Upper lobe of left lung (tissue), 6 donors: ENCODE measurements around the gene YDJC. TPM values are rescaled to one million over a fixed set of nuclear protein-coding genes. Genes with fewer than 3 reads are reported as not detected.

ENCODE experiments used
- ATAC-seq, 2 donors: fragments of 200-7000 bp; cut with Tn5 transposase; one replicate each; pipeline ENCODE4 v1.9.1; 2022; ENCODE audit warnings: mild to moderate bottlenecking in 2 of 2, moderate library complexity in 2 of 2; ENCODE audit not compliant: low FRiP score in 2 of 2
- DNase-seq, 2 donors: peaks; one replicate each; pipeline ENCODE4 v3.0.0-alpha.2; 2019 to 2020
- H3K27ac ChIP-seq, 4 donors: fragments of 200-600 bp; sonication (generic); one replicate each; pipeline ENCODE4 v1.5.1; 2016 to 2019
- H3K27me3 ChIP-seq, 4 donors: fragments of 200-600 bp; sonication (generic); one replicate each; pipeline ENCODE4 v1.5.1; 2017 to 2019
- H3K36me3 ChIP-seq, 4 donors: fragments of 200-600 bp; sonication (generic); one replicate each; pipeline ENCODE4 v1.5.1; 2016 to 2019
- H3K4me1 ChIP-seq, 4 donors: fragments of 200-600 bp; sonication (generic); one replicate each; pipeline ENCODE4 v1.5.1; 2018 to 2019
- H3K4me3 ChIP-seq, 4 donors: fragments of 200-600 bp; sonication (generic); one replicate each; pipeline ENCODE4 v1.5.1; 2017 to 2019; ENCODE audit warnings: mild to moderate bottlenecking in 2 of 4, moderate library complexity in 1 of 4
- H3K9me3 ChIP-seq, 4 donors: fragments of 200-600 bp; sonication (generic); one replicate each; pipeline ENCODE4 v1.5.1; 2018 to 2019
- EP300 ChIP-seq, 4 donors: sonication (generic); formaldehyde crosslinking; IDR thresholded peaks; one replicate each; pipeline ENCODE4 v1.5.1; 2017; ENCODE audit warnings: antibody characterized with exemption in 4 of 4, control low read depth in 2 of 4
- POLR2A ChIP-seq, 4 donors: fragments of 450-650 bp; IDR thresholded peaks; one replicate each; pipeline ENCODE4 v1.5.1; 2016 to 2017; ENCODE audit warnings: antibody characterized with exemption in 4 of 4, mild to moderate bottlenecking in 2 of 4
- POLR2AphosphoS5 ChIP-seq, 2 donors: sonication (generic); formaldehyde crosslinking; IDR thresholded peaks; one replicate each; pipeline ENCODE4 v1.5.1; 2017; ENCODE audit warnings: antibody characterized with exemption in 2 of 2
- WGBS, 2 donors: methylation state at CpG; one replicate each; pipeline ENCODE4 v1.1.5; 2017 to 2018; 5-methylcytosine and 5-hydroxymethylcytosine counted together
- total RNA-seq, 6 donors: library from RNA; depleted of rRNA in 4 of 6; stranded (reverse); fragments of >200 nt in 4 of 6; gene quantifications; one replicate each; pipeline versions ENCODE4 v1.1.0 to v1.2.1, GENCODE V29; 2016 to 2021
- TF ChIP-seq, protein P1 (sequence below), 6 experiments: fragments of 450-650 bp in 4 of 6; fragments of 200-600 bp in 2 of 6; sonication (generic) in 2 of 6; IDR thresholded peaks; one replicate each; pipeline ENCODE4 v1.5.1; 2016 to 2019; ENCODE audit warnings: antibody characterized with exemption in 6 of 6
- donor health status: DM: no; HTN: no; CAD: no; lungs with moderate emphysema.
- donor health status: DM: no; HTN: yes; CAD: no; lungs with severe emphysema.

The YDJC gene
- total RNA-seq, 6 donors from 2014 or later: 22.2 to 47.4 (median 28.3) TPM

DNA sequence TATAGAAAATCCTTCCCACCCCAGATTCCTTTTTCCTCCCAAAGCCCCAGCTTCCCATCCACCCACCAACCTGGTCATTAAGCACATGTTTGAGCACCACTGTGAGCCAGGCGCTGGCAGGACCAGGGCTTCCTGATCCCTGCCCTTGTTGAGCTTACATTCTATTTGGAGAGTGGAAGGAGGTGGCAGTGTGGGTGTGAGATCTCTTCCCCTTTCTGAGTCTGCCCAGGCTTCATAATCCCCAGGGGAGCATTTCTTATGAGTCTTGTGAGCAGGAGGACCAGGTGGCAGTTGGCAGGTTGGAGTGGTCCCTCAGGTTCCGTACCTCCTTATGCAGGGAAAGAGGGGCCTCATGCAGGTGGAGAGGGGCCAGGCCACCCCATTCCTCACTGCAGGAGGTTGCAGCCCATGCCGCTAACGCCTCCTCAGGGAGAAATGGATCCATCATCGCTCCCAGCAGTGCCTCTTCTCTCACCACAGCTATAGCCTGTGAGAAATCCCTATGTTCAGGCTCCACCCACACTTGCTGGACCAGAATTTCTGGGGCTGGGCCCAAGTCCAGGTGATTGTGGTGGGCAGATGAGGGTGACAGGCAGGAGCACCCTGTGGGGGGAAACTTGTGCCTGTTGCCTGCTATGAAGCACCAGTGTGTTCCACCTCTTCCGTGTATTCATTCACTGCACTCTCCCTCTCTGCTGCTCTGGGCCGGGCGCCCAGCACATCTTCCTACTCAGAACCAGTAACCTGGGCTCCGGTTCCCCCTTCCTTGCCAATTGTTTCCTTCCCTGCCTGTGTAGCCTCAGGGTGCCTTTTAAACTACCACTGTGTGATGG, 38.8 kb downstream of the YDJC start:
- no peak for ATAC-seq
- peaks cover 29 to 60% (median 41%) of the 10 kb centered on the region in 4 donors for H3K4me1 ChIP-seq
- no peak overlapping the region for H3K4me3 ChIP-seq
- TF ChIP-seq, protein P1, sequence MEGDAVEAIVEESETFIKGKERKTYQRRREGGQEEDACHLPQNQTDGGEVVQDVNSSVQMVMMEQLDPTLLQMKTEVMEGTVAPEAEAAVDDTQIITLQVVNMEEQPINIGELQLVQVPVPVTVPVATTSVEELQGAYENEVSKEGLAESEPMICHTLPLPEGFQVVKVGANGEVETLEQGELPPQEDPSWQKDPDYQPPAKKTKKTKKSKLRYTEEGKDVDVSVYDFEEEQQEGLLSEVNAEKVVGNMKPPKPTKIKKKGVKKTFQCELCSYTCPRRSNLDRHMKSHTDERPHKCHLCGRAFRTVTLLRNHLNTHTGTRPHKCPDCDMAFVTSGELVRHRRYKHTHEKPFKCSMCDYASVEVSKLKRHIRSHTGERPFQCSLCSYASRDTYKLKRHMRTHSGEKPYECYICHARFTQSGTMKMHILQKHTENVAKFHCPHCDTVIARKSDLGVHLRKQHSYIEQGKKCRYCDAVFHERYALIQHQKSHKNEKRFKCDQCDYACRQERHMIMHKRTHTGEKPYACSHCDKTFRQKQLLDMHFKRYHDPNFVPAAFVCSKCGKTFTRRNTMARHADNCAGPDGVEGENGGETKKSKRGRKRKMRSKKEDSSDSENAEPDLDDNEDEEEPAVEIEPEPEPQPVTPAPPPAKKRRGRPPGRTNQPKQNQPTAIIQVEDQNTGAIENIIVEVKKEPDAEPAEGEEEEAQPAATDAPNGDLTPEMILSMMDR (IDR thresholded peaks at IDR 0.05): no peak
- TF ChIP-seq POLR2A (IDR thresholded peaks at IDR 0.05): no peak
- TF ChIP-seq EP300 (IDR thresholded peaks at IDR 0.05): no peak
- TF ChIP-seq POLR2AphosphoS5 (IDR thresholded peaks at IDR 0.05): no peak
- H3K27me3 ChIP-seq: no peaks in the 10 kb centered on the region
- 69 to 72% methylated on average over 9 of the region's 9 CpGs for WGBS, 2 donors
- H3K27ac ChIP-seq: peak overlapping the region in 2 of 4 donors; percentile 14 to 40
- H3K36me3 ChIP-seq: peaks cover 11 to 32% (median 27%) of the 10 kb centered on the region in 4 donors
- no peaks in the 10 kb centered on the region for H3K9me3 ChIP-seq
- no peak for DNase-seq

GRCh38 chr22:21589396-21589795, 40.4 kb downstream of the YDJC start:
- TF ChIP-seq POLR2A (IDR thresholded peaks at IDR 0.05) (no peak), EP300 (IDR thresholded peaks at IDR 0.05) (no peak), POLR2AphosphoS5 (IDR thresholded peaks at IDR 0.05) (no peak)
- TF ChIP-seq, protein P1 (IDR thresholded peaks at IDR 0.05): no peak
- no peak for DNase-seq
- no peaks in the 10 kb centered on the region for H3K27me3 ChIP-seq
- no peaks in the 10 kb centered on the region for H3K9me3 ChIP-seq
- ATAC-seq: no peak
- no peak overlapping the region for H3K4me3 ChIP-seq
- H3K4me1 ChIP-seq: peaks cover 29 to 68% (median 44%) of the 10 kb centered on the region in 4 donors
- H3K27ac ChIP-seq: no peak overlapping the region
- H3K36me3 ChIP-seq: peaks cover 11 to 18% (median 15%) of the 10 kb centered on the region in 4 donors
- WGBS, 2 donors: 73 to 85% methylated on average over 8 of the region's 8 CpGs

DNA sequence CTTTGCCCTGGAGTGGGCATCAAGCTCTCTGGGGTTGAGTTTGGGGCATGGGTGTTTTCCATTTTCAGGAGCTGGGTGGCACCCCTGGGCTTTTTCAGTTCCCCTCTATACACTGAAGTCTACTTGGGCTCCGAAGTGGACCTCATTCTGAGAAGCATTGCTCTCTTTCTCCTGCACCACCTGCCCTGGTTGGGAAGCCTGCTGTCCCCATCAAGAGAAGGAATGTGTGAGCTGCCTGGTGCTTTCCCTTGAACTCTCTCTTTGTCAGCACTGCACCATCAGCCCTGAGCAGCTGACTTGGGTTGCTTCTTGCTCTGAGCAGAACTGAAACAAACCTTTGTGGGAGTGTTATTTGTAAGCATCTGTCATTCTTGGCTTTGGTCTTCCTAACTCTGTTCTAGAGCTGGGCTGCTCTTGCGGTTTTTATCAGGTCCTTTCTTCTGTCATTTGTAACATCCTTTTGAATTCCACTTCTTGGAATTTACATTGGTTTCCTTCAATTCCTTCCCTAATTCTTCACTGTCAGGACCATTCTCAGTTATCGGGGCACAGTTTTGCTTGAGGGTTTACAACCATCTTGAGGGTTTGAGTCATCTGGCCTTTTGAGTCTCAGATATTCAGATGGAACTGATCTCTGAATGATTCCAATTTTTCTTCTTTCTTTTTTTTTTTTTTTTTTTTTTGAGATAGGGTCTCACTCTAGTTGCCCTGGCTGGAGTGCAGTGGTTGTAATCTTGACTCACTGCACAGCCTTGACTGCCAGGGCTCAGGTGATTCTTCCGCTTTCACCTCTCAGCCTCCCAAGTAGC, 41.8 kb downstream of the YDJC start:
- WGBS, 2 donors: 65 to 69% methylated on average over 4 of the region's 4 CpGs
- TF ChIP-seq EP300 (IDR thresholded peaks at IDR 0.05) (no peak), POLR2AphosphoS5 (IDR thresholded peaks at IDR 0.05) (no peak), POLR2A (IDR thresholded peaks at IDR 0.05) (no peak)
- TF ChIP-seq, protein P1 (IDR thresholded peaks at IDR 0.05): no peak
- Histone ChIP-seq H3K36me3 (peaks cover under 1 to 5% (median 4%) of the 10 kb centered on the region in 4 donors), H3K4me3 (no peak overlapping the region), H3K9me3 (no peaks in the 10 kb centered on the region), H3K27ac (no peak overlapping the region), H3K27me3 (no peaks in the 10 kb centered on the region), H3K4me1 (peaks cover 37 to 70% (median 47%) of the 10 kb centered on the region in 4 donors)
- ATAC-seq (peak in 1 of 2 donors; percentile 29), DNase-seq (no peak)

DNA sequence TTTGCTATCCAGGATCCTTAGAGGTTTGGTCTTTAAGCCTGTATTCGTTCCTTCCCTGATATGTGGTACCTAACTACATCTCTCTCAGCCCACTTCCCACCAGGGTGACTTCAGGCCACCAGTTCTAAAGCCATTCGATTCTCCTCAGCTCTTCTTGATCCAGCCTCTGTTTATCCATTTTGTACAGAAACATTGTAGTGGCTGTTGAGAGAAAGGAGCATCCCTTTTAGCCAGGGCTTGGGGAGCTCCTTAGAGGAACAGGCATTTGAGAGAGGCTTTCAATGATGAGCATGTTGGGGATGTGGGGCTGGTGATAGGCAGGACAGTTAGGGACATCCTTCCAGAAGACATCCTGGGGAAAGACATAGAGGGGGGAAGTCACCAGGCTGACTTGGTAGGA, 44.4 kb downstream of the YDJC start:
- peaks cover 0 to 4% (median 0%) of the 10 kb centered on the region in 4 donors for H3K36me3 ChIP-seq
- H3K27ac ChIP-seq: no peak overlapping the region
- no peak for ATAC-seq
- WGBS, 2 donors: 78 to 83% methylated on average over 2 of the region's 2 CpGs
- H3K4me3 ChIP-seq: no peak overlapping the region
- TF ChIP-seq EP300 (IDR thresholded peaks at IDR 0.05): no peak
- TF ChIP-seq POLR2A (IDR thresholded peaks at IDR 0.05): no peak
- TF ChIP-seq, protein P1 (IDR thresholded peaks at IDR 0.05): no peak
- no peak for TF ChIP-seq POLR2AphosphoS5 (IDR thresholded peaks at IDR 0.05)
- peaks cover 35 to 71% (median 38%) of the 10 kb centered on the region in 4 donors for H3K4me1 ChIP-seq
- no peak for DNase-seq
- H3K27me3 ChIP-seq: no peaks in the 10 kb centered on the region
- no peaks in the 10 kb centered on the region for H3K9me3 ChIP-seq
